GM21619 (cell line): ENCODE data around the gene TTLL13.
"Not testable (repeated sequence)": the region's sequence is repeated elsewhere in the genome, so short reads cannot be mapped to it uniquely, and the experiment has no call there.

Experiments
- ATAC-seq: cut with Tn5 transposase; IDR thresholded peaks from one replicate; pipeline ENCODE4 v1.9.1; 2021; ENCODE audit not compliant: unreplicated experiment

The TTLL13 gene

GRCh38 chr15:90234096-90234988 lies 15.0 kb upstream of the TTLL13 start, which contains the start of gene GDPGP1:
TSS of gene GDPGP1 (plus strand) at chr15:90234209. CDS start at chr15:90240909, 6,700 bp downstream.
- ATAC-seq = peak; percentile 58

DNA sequence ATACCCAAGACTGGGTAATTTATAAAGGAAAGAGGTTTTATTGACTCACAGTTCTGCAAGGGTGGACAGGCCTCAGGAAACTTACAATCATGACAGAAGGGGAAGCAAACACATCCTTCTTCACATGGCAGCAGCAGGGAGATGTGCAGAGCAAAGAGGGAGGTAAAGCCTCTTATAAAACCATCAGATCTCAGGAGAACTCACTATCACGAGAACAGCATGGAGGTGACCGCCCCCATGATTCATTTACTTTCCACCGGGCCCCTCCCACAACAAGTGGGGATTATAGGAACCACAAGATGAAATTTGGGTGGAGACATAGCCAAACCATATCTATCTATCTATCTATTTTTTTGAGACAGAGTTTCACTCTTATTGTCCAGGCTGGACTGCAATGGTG lies 10.0 kb upstream of the TTLL13 start:
- ATAC-seq = no peak

- no peak for ATAC-seq
These were observed 8.5 kb upstream of the TTLL13 start for GRCh38 chr15:90240856-90241255.

DNA sequence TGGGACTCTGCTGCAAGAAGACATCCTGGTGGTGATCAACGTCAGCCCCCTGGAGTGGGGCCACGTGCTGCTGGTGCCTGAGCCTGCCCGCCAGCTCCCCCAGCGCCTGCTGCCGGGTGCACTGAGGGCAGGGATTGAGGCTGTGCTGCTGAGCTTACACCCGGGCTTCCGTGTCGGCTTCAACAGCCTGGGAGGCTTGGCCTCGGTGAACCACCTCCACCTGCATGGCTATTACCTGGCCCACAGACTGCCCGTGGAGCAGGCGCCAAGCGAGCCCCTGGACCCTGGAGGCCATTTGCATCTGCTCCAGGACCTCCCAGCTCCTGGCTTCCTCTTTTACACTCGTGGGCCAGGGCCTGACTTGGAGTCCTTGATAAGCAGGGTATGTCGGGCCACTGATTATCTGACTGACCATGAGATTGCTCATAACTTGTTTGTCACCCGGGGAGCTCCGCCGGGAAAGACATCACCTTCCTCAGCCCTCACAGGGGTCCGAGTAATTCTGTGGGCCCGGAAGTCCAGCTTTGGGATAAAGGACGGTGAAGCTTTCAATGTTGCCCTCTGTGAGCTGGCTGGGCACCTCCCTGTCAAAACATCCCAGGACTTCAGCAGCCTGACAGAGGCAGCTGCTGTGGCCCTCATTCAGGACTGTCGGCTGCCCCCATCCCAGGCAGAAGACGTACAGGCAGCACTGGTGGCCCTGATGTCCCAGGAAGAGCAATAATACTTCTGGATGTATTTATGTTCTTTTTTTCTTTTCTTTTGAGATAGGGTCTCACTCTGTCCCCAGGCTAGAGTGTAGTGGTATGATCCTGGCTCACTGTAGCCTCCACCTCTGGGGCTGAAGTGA lies 7.8 kb upstream of the TTLL13 start:
- no peak for ATAC-seq

- no peak for ATAC-seq
These were observed 5.3 kb upstream of the TTLL13 start for GRCh38 chr15:90243943-90244639.

DNA sequence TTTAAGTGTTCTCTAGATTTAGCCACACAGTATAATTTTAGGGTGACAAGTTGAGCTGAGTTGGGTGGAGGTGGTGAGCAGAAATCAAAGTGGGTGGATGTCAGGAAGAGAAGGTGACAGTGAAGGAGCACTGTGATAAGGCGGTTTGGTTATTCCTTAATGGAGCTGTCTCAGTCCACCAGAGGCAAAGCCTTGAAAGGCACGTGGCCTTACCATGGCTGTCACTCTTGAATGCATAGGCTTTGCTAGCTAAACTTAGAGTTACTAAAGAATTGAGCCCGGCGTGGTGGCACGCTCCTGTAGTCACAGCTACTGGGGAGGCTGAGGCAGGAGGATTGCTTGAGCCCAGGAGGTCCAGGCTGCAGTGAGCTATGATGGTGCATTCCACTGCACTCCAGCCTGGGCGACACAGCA lies 560 bp upstream of the TTLL13 start:
- ATAC-seq = peak; percentile 7

DNA sequence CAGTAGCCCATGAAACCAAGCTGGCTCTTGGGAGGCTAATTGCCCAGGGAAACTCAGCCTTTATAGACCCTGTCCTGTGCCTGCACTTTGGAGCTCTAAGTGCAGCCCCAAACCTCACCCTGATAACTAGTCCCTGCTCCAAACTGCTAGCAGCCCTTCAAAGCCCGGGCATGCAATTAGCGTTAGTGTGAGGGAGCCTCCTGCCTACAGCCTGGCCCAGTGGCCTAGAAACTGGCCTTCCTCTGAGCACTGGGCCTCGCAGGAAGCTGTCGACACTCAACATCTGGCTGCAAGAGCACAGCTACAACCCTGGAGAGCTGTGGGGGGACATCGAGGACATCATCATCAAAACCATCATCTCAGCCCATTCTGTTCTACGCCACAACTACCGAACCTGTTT lies 8.4 kb downstream of the TTLL13 start:
- ATAC-seq = no peak

DNA sequence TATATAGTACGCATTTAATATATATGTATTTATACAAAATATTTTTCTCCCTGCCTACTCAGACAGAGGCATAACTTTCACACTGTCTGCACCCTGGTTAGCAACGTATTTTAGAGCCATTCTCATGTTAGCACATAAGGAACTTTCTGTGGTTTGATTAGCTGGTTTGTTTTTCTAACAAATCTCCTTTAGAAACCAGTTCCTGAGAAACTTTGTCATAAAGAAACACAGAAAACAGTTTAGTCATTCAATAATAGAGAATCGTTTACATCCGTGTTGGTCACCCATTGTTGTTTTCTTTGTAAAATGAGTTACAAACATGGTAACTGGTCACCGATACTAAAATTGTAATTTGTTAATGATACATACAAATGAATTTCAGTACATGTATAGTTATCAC lies 10.2 kb downstream of the TTLL13 start:
- peak; percentile 86 for ATAC-seq

GRCh38 chr15:90260731-90261130 lies 11.4 kb downstream of the TTLL13 start:
- not testable (repeated sequence) for ATAC-seq

GRCh38 chr15:90261811-90262210 lies 12.5 kb downstream of the TTLL13 start:
- no peak for ATAC-seq

DNA sequence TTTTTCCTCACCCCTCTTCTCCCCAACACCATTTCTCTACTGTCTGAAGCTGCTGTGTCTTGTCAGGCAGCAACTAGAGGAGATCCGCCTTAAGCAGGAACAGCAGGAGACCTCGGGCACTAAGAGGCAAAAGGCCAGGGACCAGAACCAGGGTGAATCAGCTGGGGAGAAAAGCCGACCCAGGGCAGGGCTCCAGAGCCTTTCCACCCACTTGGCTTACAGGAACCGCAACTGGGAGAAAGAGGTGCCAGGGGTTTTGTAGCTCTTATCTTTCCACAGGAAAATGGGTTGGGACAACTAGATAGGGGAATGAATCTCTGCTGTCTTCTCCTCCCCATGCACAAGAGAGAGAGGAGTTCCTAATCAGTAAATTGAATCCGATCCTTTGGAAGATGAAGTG lies 13.1 kb downstream of the TTLL13 start:
- no peak for ATAC-seq

- ATAC-seq = no peak
These were observed 15.3 kb downstream of the TTLL13 start for GRCh38 chr15:90264671-90265070.

DNA sequence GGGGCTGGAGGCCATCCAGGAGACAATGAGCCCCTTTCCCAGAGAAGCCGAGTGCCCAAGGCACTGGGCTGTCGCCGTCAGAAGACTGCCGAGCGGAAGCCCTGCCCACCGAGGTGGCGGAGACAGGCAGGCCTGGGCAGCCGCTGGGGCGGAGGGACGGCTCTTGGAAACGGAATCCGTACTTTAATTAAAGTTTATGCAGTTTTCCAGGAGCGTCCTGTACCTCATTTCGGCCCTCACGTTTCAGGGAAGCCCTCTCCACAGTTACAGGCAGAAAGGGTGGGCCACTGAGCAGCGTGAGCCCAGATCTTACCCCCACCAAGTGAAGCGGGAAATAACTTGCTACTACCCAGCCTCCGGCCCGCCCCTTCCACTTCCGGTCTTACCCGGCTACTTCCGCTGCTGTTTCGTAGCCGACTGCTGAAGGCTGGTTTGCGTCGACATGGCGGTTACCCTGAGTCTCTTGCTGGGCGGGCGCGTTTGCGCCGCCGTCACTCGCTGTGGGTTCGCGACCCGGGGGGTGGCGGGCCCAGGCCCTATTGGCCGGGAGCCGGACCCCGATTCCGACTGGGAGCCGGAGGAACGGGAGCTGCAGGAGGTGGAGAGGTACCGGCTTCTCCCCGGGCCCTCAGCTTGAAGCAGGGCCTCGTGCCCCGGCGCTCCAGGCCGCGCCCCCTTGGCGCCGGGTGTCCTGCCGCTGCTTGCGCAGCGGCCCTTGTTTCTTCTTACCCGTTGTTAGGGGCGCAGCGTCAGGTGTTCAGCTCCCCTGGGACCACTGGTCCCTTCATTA lies 16.1 kb downstream of the TTLL13 start, which contains the start of gene NGRN:
NGRN (plus strand) TSS at position 402 of the 790 bp plus-strand sequence; CDS start at position 443, 41 bp downstream.
- peak; percentile 93 for ATAC-seq

DNA sequence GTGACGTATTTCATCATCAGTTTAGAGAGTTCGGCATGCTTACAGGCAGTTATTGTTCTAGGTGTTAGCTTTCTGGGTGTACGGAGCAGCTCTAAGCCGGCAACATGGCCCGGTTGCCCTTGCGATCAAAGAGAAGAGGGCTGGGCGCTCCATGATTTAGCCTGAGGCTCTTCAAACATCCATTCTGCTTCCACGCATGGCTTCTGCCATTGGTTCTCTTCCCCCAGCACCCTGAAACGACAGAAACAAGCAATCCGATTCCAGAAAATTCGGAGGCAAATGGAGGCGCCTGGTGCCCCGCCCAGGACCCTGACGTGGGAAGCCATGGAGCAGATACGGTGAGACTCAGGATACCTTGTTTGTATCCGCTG lies 16.7 kb downstream of the TTLL13 start:
- ATAC-seq = no peak

DNA sequence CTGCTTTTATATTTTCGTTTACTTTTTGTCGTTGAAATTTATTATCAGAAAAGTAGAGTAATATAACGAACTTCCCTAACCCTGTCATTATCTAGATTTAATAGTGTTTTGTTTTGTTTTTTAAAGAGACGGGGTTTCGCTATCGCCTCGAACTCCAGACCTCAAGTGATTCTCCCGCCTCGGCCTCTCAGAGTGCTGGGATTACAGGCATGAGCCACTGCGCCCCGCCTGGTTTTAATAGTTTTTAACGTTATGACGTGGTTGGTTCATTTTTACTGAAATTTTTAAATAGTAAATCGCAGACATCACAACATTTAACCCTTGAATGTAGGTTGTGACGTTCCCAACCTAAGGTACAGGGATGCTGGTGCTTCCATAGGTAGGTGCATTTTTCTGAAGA lies 17.1 kb downstream of the TTLL13 start:
- no peak for ATAC-seq

- no peak for ATAC-seq
These were observed 19.1 kb downstream of the TTLL13 start for GRCh38 chr15:90268415-90268814.

DNA sequence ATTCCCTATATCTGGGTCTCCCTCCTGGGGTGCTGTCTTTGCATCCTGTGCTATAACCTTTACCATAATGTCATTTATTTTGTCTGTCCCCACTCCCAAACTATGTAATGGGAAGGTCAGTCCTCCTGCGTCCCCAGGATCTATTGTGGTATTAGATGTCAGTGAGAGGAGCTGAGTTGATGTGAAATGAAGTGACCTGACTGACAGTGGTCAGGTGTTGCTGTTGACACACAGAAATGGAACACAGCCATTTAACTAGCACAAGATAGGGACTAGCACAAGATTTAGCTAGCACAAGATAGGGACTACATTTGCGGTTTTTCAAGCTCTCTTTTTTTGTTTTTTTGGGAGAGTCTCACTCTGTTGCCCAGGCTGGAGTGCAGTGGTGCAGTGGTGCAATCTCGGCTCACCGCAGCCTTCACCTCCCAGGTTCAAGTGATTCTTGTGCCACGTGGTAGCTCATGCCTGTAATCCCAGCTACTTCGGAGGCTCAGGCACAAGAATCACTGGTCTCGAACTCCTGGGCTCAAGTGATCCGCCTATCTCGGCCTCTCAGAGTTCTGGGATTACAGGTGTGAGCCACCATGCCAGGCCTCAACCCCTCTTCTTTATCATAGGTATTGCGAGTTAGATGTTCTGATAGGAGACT lies 21.3 kb downstream of the TTLL13 start:
- ATAC-seq = no peak

- no peak for ATAC-seq
These were observed 22.3 kb downstream of the TTLL13 start for GRCh38 chr15:90271459-90272166.

GRCh38 chr15:90278467-90278866 lies 29.1 kb downstream of the TTLL13 start:
- ATAC-seq = not testable (repeated sequence)
